Tibial nerve (tissue), 4 donors: Measurements from ENCODE around the gene C1QC.

Experiments used
- EP300 ChIP-seq, 2 donors: sonication (generic); formaldehyde crosslinking; IDR thresholded peaks; one replicate each; pipeline ENCODE4 v1.6.1; 2017; ENCODE audit warnings: antibody characterized with exemption in 2 of 2, mild to moderate bottlenecking in 1 of 2
- TF ChIP-seq, protein P1 (sequence below), 5 experiments: fragments of 200-600 bp in 3 of 5; fragments of 450-650 bp in 2 of 5; sonication (generic) in 3 of 5; IDR thresholded peaks; one replicate each; pipeline ENCODE4 v1.5.1; 2016 to 2019; ENCODE audit warnings: antibody characterized with exemption in 5 of 5, mild to moderate bottlenecking in 3 of 5, moderate library complexity in 2 of 5

DNA sequence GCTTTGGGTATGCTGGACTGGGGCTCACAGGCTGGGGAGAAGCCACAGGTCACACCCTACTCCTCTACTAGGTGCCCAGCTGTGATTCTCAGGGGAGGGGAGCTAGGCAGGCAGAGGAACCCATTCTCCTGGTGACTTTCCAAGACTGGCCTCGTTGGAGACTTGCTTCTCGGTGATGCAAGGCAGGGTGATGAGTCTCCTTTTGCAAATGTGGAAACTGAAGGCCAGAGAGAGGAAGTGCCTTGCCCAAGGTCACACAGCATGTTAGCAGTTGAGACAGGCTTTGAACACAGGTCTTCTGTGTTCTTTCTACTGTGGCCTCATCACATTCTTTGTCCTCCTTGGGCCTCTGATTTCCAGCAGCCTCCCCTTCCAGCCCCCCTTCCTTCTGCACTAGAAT lies 27.5 kb upstream of the C1QC start:
- TF ChIP-seq, protein P1, sequence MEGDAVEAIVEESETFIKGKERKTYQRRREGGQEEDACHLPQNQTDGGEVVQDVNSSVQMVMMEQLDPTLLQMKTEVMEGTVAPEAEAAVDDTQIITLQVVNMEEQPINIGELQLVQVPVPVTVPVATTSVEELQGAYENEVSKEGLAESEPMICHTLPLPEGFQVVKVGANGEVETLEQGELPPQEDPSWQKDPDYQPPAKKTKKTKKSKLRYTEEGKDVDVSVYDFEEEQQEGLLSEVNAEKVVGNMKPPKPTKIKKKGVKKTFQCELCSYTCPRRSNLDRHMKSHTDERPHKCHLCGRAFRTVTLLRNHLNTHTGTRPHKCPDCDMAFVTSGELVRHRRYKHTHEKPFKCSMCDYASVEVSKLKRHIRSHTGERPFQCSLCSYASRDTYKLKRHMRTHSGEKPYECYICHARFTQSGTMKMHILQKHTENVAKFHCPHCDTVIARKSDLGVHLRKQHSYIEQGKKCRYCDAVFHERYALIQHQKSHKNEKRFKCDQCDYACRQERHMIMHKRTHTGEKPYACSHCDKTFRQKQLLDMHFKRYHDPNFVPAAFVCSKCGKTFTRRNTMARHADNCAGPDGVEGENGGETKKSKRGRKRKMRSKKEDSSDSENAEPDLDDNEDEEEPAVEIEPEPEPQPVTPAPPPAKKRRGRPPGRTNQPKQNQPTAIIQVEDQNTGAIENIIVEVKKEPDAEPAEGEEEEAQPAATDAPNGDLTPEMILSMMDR (IDR thresholded peaks at IDR 0.05): no peak
- no peak for TF ChIP-seq EP300 (IDR thresholded peaks at IDR 0.05)
